ENCODE measurements around the gene NELL2. TPM values are rescaled to one million over a fixed set of nuclear protein-coding genes. Genes with fewer than 3 reads are reported as not detected.
"Not testable (repeated sequence)": the region's sequence is repeated elsewhere in the genome, so short reads cannot be mapped to it uniquely, and the experiment has no call there.

Gene NELL2
- total RNA-seq, 1 donor from 2014 or later, result 2.1 TPM

GRCh38 chr12:44837114-44837755 lies 38.9 kb downstream of the NELL2 start:
- no peaks in the 10 kb centered on the region for H3K9me3 Mint-ChIP-seq
- TF ChIP-seq CTCF (IDR thresholded peaks at IDR 0.05; ENCODE audit: unreplicated experiment), result no peak
- H3K27me3 Mint-ChIP-seq (ENCODE audit: low read depth), result peaks cover 3% of the 10 kb centered on the region
- H3K4me1 Mint-ChIP-seq, result no peaks in the 10 kb centered on the region
- H3K36me3 Mint-ChIP-seq, result no peaks in the 10 kb centered on the region
- H3K4me3 Mint-ChIP-seq, result no peak overlapping the region
- DNase-seq (ENCODE audit: low spot score in 2 of 2, unreplicated experiment in 2 of 2), result no peak
- H3K27ac Mint-ChIP-seq, result no peak overlapping the region

- TF ChIP-seq CTCF (IDR thresholded peaks at IDR 0.05; ENCODE audit: unreplicated experiment), result no peak
- Mint-ChIP-seq H3K9me3 (no peaks in the 10 kb centered on the region), H3K4me1 (no peaks in the 10 kb centered on the region), H3K27ac (no peak overlapping the region), H3K27me3 (ENCODE audit: low read depth) (no peaks in the 10 kb centered on the region), H3K36me3 (no peaks in the 10 kb centered on the region), H3K4me3 (no peak overlapping the region)
- no peak for DNase-seq (ENCODE audit: low spot score in 2 of 2, unreplicated experiment in 2 of 2)
These were observed 40.3 kb downstream of the NELL2 start for GRCh38 chr12:44835641-44836379.

GRCh38 chr12:44834996-44835395 lies 41.1 kb downstream of the NELL2 start:
- not testable (repeated sequence) for H3K9me3 Mint-ChIP-seq; H3K27me3 Mint-ChIP-seq (ENCODE audit: low read depth); H3K4me1 Mint-ChIP-seq; H3K27ac Mint-ChIP-seq; H3K36me3 Mint-ChIP-seq; DNase-seq (ENCODE audit: low spot score in 2 of 2, unreplicated experiment in 2 of 2); H3K4me3 Mint-ChIP-seq

- no peak for TF ChIP-seq CTCF (IDR thresholded peaks at IDR 0.05; ENCODE audit: unreplicated experiment)
- Mint-ChIP-seq H3K4me3 (no peak overlapping the region), H3K4me1 (no peaks in the 10 kb centered on the region), H3K9me3 (no peaks in the 10 kb centered on the region), H3K27ac (no peak overlapping the region), H3K27me3 (ENCODE audit: low read depth) (no peaks in the 10 kb centered on the region), H3K36me3 (no peaks in the 10 kb centered on the region)
- DNase-seq (ENCODE audit: low spot score in 2 of 2, unreplicated experiment in 2 of 2), result no peak
These were observed 42.6 kb downstream of the NELL2 start for GRCh38 chr12:44833561-44833960.

- Mint-ChIP-seq H3K4me3 (no peak overlapping the region), H3K36me3 (no peaks in the 10 kb centered on the region), H3K27ac (no peak overlapping the region), H3K9me3 (no peaks in the 10 kb centered on the region), H3K4me1 (no peaks in the 10 kb centered on the region), H3K27me3 (ENCODE audit: low read depth) (peaks cover 7% of the 10 kb centered on the region)
- no peak for TF ChIP-seq CTCF (IDR thresholded peaks at IDR 0.05; ENCODE audit: unreplicated experiment)
- no peak for DNase-seq (ENCODE audit: low spot score in 2 of 2, unreplicated experiment in 2 of 2)
These were observed 45.5 kb downstream of the NELL2 start for GRCh38 chr12:44830566-44831055.

- H3K27ac Mint-ChIP-seq, result no peak overlapping the region
- H3K4me3 Mint-ChIP-seq, result no peak overlapping the region
- no peak for DNase-seq (ENCODE audit: low spot score in 2 of 2, unreplicated experiment in 2 of 2)
- no peaks in the 10 kb centered on the region for H3K4me1 Mint-ChIP-seq
- H3K27me3 Mint-ChIP-seq (ENCODE audit: low read depth), result peaks cover 7% of the 10 kb centered on the region
- H3K9me3 Mint-ChIP-seq, result no peaks in the 10 kb centered on the region
- TF ChIP-seq CTCF (IDR thresholded peaks at IDR 0.05; ENCODE audit: unreplicated experiment), result no peak
- H3K36me3 Mint-ChIP-seq, result no peaks in the 10 kb centered on the region
These were observed 47.1 kb downstream of the NELL2 start for GRCh38 chr12:44829045-44829444.

Data from mesothelial cell of epicardium (in vitro differentiated cells).